GM12878 (cell line): ENCODE data around the gene RGS1. TPM values are rescaled to one million over a fixed set of nuclear protein-coding genes. Genes with fewer than 3 reads are reported as not detected.

Source experiments
- ATAC-seq: fragments of 200-7000 bp; cut with Tn5 transposase; 3 replicates; pipeline ENCODE4 v1.9.1; 2020; ENCODE audit warnings: mild to moderate bottlenecking, moderate library complexity
- BruUV-seq: library from RNA; stranded (reverse); fragments of 400-500 nt; replicated peaks from 2 replicates; lab custom pipeline; 2021; lab: Mats Ljungman, UMichigan
- CTCF ChIA-PET: fragments of 300-600 bp; sonication (Branson Sonifier 250); formaldehyde crosslinking; extraction: SDS; loops from one replicate; lab custom pipeline; 2021; ENCODE audit warnings: inconsistent platforms; lab: Yijun Ruan, JAX
- POLR2A ChIA-PET: fragments of 350-600 bp; formaldehyde crosslinking; extraction: SDS; loops from one replicate; lab custom pipeline; 2021; ENCODE audit warnings: inconsistent platforms; lab: Charles Lee
- RAD21 ChIA-PET: fragments of 300-600 bp; sonication (Branson Sonifier 250); formaldehyde crosslinking; loops from one replicate; lab custom pipeline; 2023; ENCODE audit warnings: antibody characterized with exemption; ENCODE audit not compliant: unreplicated experiment; lab: Charles Lee
- SMC1A ChIA-PET: fragments of 300-600 bp; sonication (Branson Sonifier 250); formaldehyde crosslinking; loops from one replicate; lab custom pipeline; 2023; ENCODE audit not compliant: unreplicated experiment, uncharacterized antibody; lab: Charles Lee
- DNase-seq: peaks from one replicate; pipeline ENCODE4 v3.0.0-alpha.2; 2011; ENCODE audit warnings: low read depth, low spot score
- FAIRE-seq: peaks from 3 replicates; lab custom pipeline; 2011; peaks lifted over from hg19 to GRCh38; lab: Jason Lieb, UNC
- H2AFZ ChIP-seq: 2 replicates; pipeline ENCODE4 v1.6.0; 2011; ENCODE audit warnings: low read depth, low read length, control low read depth; ENCODE audit not compliant: control insufficient read depth
- H3K27ac ChIP-seq: 2 replicates; pipeline ENCODE4 v1.5.1; 2011; ENCODE audit warnings: control low read depth; ENCODE audit not compliant: control insufficient read depth, insufficient read depth
- H3K27me3 ChIP-seq, 2 experiments: replicated peaks in 1 of 2; 2 replicates each; pipeline versions ENCODE4 v1.6.0 to v1.6.1; 2011; ENCODE audit warnings: low read length in 1 of 2; ENCODE audit not compliant: control insufficient read depth in 2 of 2, insufficient read depth in 2 of 2
- H3K36me3 ChIP-seq, 2 experiments: 2 replicates each; pipeline ENCODE4 v1.5.1; 2011; ENCODE audit warnings: low read length in 1 of 2; ENCODE audit not compliant: control insufficient read depth in 2 of 2, insufficient read depth in 2 of 2
- H3K4me1 ChIP-seq: 2 replicates; pipeline ENCODE4 v1.6.1; 2011; ENCODE audit warnings: mild to moderate bottlenecking, low read length, moderate library complexity, mixed read lengths; ENCODE audit not compliant: control insufficient read depth, insufficient read depth
- H3K4me2 ChIP-seq: 2 replicates; pipeline ENCODE4 v1.6.0; 2011; ENCODE audit warnings: control low read depth; ENCODE audit not compliant: control insufficient read depth, insufficient read depth
- H3K4me3 ChIP-seq: fragments of 200-600 bp; sonication (generic); 2 replicates; pipeline ENCODE4 v1.5.1; 2016
- H3K79me2 ChIP-seq: 2 replicates; pipeline ENCODE4 v1.6.0; 2011; ENCODE audit warnings: low read length; ENCODE audit not compliant: control insufficient read depth, insufficient read depth
- H3K9ac ChIP-seq: 2 replicates; pipeline ENCODE4 v1.8.0; 2011; ENCODE audit warnings: low read length, control low read depth, mixed read lengths; ENCODE audit not compliant: control insufficient read depth, insufficient read depth
- H3K9me3 ChIP-seq: replicated peaks from 3 replicates; pipeline ENCODE4 v1.5.1; 2011; ENCODE audit warnings: mild to moderate bottlenecking, low read length; ENCODE audit not compliant: control insufficient read depth, insufficient read depth
- H4K20me1 ChIP-seq: 2 replicates; pipeline ENCODE4 v1.6.0; 2011; ENCODE audit not compliant: control insufficient read depth, insufficient read depth
- ATF7 ChIP-seq: fragments of 450-650 bp; IDR thresholded peaks from 2 replicates; pipeline ENCODE4 v1.6.1; 2016; ENCODE audit warnings: low read depth, mild to moderate bottlenecking
- BCL3 ChIP-seq: IDR thresholded peaks from 2 replicates; pipeline ENCODE4 v1.6.1; 2011; ENCODE audit warnings: borderline replicate concordance, low read depth, mild to moderate bottlenecking, moderate library complexity, low read length; ENCODE audit not compliant: insufficient read depth, poor library complexity, severe bottlenecking
- BRCA1 ChIP-seq: IDR thresholded peaks from 2 replicates; pipeline ENCODE4 v1.6.1; 2011; ENCODE audit warnings: low read depth, low read length, improper control_type of control experiment
- CBFB ChIP-seq: IDR thresholded peaks from 2 replicates; pipeline ENCODE4 v1.6.1; 2016; ENCODE audit warnings: antibody characterized with exemption, low read depth
- CHD1 ChIP-seq: IDR thresholded peaks from 2 replicates; pipeline ENCODE4 v1.6.1; 2012; ENCODE audit warnings: low read depth, low read length, improper control_type of control experiment
- CREM ChIP-seq: IDR thresholded peaks from 2 replicates; pipeline ENCODE4 v1.6.1; 2014; ENCODE audit warnings: antibody characterized with exemption, low read depth
- CTCF ChIP-seq, 3 experiments: IDR thresholded peaks in 2 of 3; conservative IDR thresholded peaks in 1 of 3; 2 replicates each; pipeline ENCODE4 v1.5.1; 2011; ENCODE audit warnings: low read depth in 3 of 3, low read length in 3 of 3, mild to moderate bottlenecking in 3 of 3, control low read depth in 2 of 3, moderate library complexity in 2 of 3, inconsistent platforms in 1 of 3, mixed read lengths in 1 of 3; ENCODE audit not compliant: control insufficient read depth in 2 of 3, insufficient read depth in 1 of 3; ENCODE audit errors: extremely low read depth in 1 of 3
- FOS ChIP-seq: IDR thresholded peaks from 3 replicates; pipeline ENCODE4 v1.6.1; 2011; ENCODE audit warnings: borderline replicate concordance; ENCODE audit not compliant: insufficient read length; ENCODE audit errors: extremely low read depth
- HDGF ChIP-seq: fragments of 450-650 bp; IDR thresholded peaks from 2 replicates; pipeline ENCODE4 v1.6.1; 2016; ENCODE audit warnings: antibody characterized with exemption
- HSF1 ChIP-seq: fragments of 150-350 bp; IDR thresholded peaks from 2 replicates; pipeline ENCODE4 v1.6.1; 2014; ENCODE audit warnings: mild to moderate bottlenecking, low read depth, low read length
- IKZF2 ChIP-seq, 2 experiments: fragments of 450-650 bp; IDR thresholded peaks; 2 replicates each; pipeline ENCODE4 v1.6.1; 2017; ENCODE audit warnings: mild to moderate bottlenecking in 2 of 2, moderate library complexity in 2 of 2
- IRF3 ChIP-seq: fragments of 450-650 bp; IDR thresholded peaks from 2 replicates; pipeline ENCODE4 v1.6.1; 2014; ENCODE audit warnings: mild to moderate bottlenecking
- NFIC ChIP-seq: IDR thresholded peaks from 2 replicates; pipeline ENCODE4 v1.6.1; 2012; ENCODE audit warnings: low read depth, mild to moderate bottlenecking, inconsistent platforms, low read length, moderate library complexity
- NR2C2 ChIP-seq: IDR thresholded peaks from 2 replicates; pipeline ENCODE4 v1.6.1; 2011; ENCODE audit warnings: borderline replicate concordance, low read depth; ENCODE audit not compliant: control insufficient read depth, insufficient read length
- TCF7 ChIP-seq: IDR thresholded peaks from 2 replicates; pipeline ENCODE4 v1.6.1; 2014; ENCODE audit warnings: antibody characterized with exemption, borderline replicate concordance
- ZNF274 ChIP-seq: IDR thresholded peaks from one replicate; pipeline ENCODE4 v1.8.0; 2011; ENCODE audit not compliant: insufficient read length, insufficient read depth
- WGBS: methylation state at CpG from one replicate; pipeline ENCODE4 v1.1.6; 2016; ENCODE audit warnings: low lambda C conversion rate; ENCODE audit not compliant: insufficient replicate concordance, insufficient coverage; ENCODE audit errors: missing lambda C conversion rate; 5-methylcytosine and 5-hydroxymethylcytosine counted together
- in situ Hi-C: fragments of 300-500 bp; cut with MboI; formaldehyde crosslinking; loops from 9 replicates; pipeline ENCODE4 v1.14.3; 2018; ENCODE audit warnings: mixed read lengths
- intact Hi-C: fragments of 100-400 bp; cut with micrococcal nuclease; formaldehyde crosslinking; loops from one replicate; pipeline ENCODE4 v1.14.2; 2022; ENCODE audit not compliant: unreplicated experiment
- polyA plus RNA-seq, 11 experiments: library from polyadenylated mRNA; depleted of rRNA in 4 of 11; unstranded in 6 of 11; stranded (reverse) in 5 of 11; fragments of >200 nt; fragmentation: Nextera tagmentation in 4 of 11; fragmentation: Illumina TruSeq in 1 of 11; extraction: Ambion mirVana in 4 of 11; extraction: Trizol in 1 of 11; gene quantifications; 1 replicate in 1 of 11; 2 replicates in 10 of 11; pipeline versions ENCODE4 v1.2.1 to v1.2.3, GENCODE V29; 2011 to 2016; ENCODE audit warnings: inconsistent platforms in 2 of 11, missing spikeins in 2 of 11, low read depth in 1 of 11
- total RNA-seq, 4 experiments: library from RNA; depleted of rRNA in 3 of 4; stranded (reverse); fragments of >200 nt in 3 of 4; fragmentation: Illumina TruSeq in 1 of 4; extraction: Trizol in 1 of 4; gene quantifications; 2 replicates each; pipeline versions ENCODE4 v1.2.1 to v1.2.3, GENCODE V29; 2013 to 2021

RGS1 gene
- total and polyA plus RNA-seq, 10 of the 15 experiments (the other 5 are each of a cell fraction or from before 2014, with no cell fraction given) = 20.7 to 882 (median 45.9) TPM

- POLR2A ChIA-PET = interaction anchor here (0.6 to 5.7 kb wide), 14 partner anchors 16 to 68 kb away, joined by 3 to 34 read pairs (median 4); no protein-coding TSS in a partner anchor
- H3K4me3 ChIP-seq = peak overlapping the region; percentile 63
- ATAC-seq (peak; percentile 4), FAIRE-seq (no peak), DNase-seq (no peak)
- WGBS = 0% methylated on average over 1 of the region's 1 CpG
- peak overlapping the region; percentile 25 for H3K9ac ChIP-seq
- peak overlapping the region; percentile 59 for H3K4me2 ChIP-seq
- peaks cover 3% of the 10 kb centered on the region; the same call in 1 of the 2 replicates for H3K4me1 ChIP-seq
- no peaks in the 10 kb centered on the region for H4K20me1 ChIP-seq
- H3K36me3 ChIP-seq = no peaks in the 10 kb centered on the region
- no peak overlapping the region for H2AFZ ChIP-seq
- H3K27me3 ChIP-seq = no peaks in the 10 kb centered on the region
- no peaks in the 10 kb centered on the region for H3K9me3 ChIP-seq
- CTCF ChIA-PET = interaction anchor here (1.1 to 4.7 kb wide), 20 partner anchors 11 to 441 kb away, joined by 3 to 35 read pairs (median 6); no protein-coding TSS in a partner anchor
- BruUV-seq = no TSS peak
- peaks cover 40% of the 10 kb centered on the region for H3K79me2 ChIP-seq
- SMC1A ChIA-PET = interaction anchor here (0.7 to 13.5 kb wide), 25 partner anchors 9 to 101 kb away, joined by 3 to 175 read pairs (median 7); no protein-coding TSS in a partner anchor
- in situ Hi-C loops = no loop called here
- peak overlapping the region; percentile 21; the same call in 1 of the 2 replicates for H3K27ac ChIP-seq
- intact Hi-C loops = loop anchor here (5.0 kb wide), 1 partner anchor 544 kb away; the partner anchor contains the start of gene CDC73
- RAD21 ChIA-PET = interaction anchor here (0.9 to 9.3 kb wide), 21 partner anchors 11 to 101 kb away, joined by 3 to 65 read pairs (median 11); no protein-coding TSS in a partner anchor
- TF ChIP-seq CTCF (IDR thresholded peaks at IDR 0.05 in 2 of 3, conservative IDR thresholded peaks at IDR 0.05 in 1 of 3; ENCODE audit: control insufficient read depth in 2 of 3, extremely low read depth in 1 of 3, insufficient read depth in 1 of 3, low read depth in 3 of 3, low read length in 3 of 3) = no peak
- TF ChIP-seq BCL3 = no peak
- TF ChIP-seq BRCA1 = no peak
- TF ChIP-seq TCF7 = no peak
- no peak for TF ChIP-seq HDGF
- TF ChIP-seq ZNF274 = no peak
- no peak for TF ChIP-seq CREM
- no peak for TF ChIP-seq IKZF2 (IDR thresholded peaks at IDR 0.05)
- TF ChIP-seq CHD1 = no peak; the same call in none of the 2 replicates
- no peak for TF ChIP-seq ATF7
- TF ChIP-seq IRF3 = no peak
- no peak for TF ChIP-seq HSF1
- TF ChIP-seq NFIC = no peak
- TF ChIP-seq NR2C2 = no peak
- TF ChIP-seq FOS = no peak
- no peak for TF ChIP-seq CBFB
Measured at GRCh38 chr1:192578144-192578909, 2.8 kb downstream of the RGS1 start.
